GM23248 (cell line): ENCODE data around the gene DSTN.

Experiments
- EZH2 ChIP-seq: fragments of 200-600 bp; sonication (generic); IDR thresholded peaks from 2 replicates; pipeline ENCODE4 v1.6.1; 2018; ENCODE audit warnings: antibody characterized with exemption, mild to moderate bottlenecking; ENCODE audit not compliant: insufficient read depth, poor library complexity, severe bottlenecking
- EZH2phosphoT487 ChIP-seq: fragments of 200-600 bp; sonication (generic); IDR thresholded peaks from 2 replicates; pipeline ENCODE4 v1.6.1; 2018; ENCODE audit warnings: antibody characterized with exemption, moderate library complexity, mild to moderate bottlenecking, low read depth; ENCODE audit not compliant: insufficient read depth

DNA sequence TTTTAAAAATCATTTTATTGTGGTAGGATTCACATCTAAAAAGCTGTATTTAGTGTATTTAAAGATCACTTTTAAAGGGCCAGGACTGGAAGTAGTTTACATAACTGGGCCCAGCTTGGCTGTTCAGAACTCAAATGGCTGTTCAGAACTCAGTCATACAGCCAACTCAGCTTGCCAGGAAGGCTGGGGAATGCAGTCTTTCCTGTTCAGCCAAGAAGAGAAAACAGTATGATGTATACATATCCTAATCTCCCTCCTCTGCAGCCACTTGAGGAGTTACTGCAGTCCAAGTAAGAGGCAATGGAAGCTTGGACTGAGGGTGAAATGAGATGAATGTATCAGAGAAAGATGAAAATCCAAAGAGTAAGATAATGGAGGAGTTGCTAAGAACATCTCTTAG lies 24.6 kb downstream of the DSTN start:
- TF ChIP-seq EZH2: no peak
- no peak for TF ChIP-seq EZH2phosphoT487
